ENCODE measurements around the gene DHRSX.
"Not testable (repeated sequence)": the region's sequence is repeated elsewhere in the genome, so short reads cannot be mapped to it uniquely, and the experiment has no call there.

DHRSX gene

DNA sequence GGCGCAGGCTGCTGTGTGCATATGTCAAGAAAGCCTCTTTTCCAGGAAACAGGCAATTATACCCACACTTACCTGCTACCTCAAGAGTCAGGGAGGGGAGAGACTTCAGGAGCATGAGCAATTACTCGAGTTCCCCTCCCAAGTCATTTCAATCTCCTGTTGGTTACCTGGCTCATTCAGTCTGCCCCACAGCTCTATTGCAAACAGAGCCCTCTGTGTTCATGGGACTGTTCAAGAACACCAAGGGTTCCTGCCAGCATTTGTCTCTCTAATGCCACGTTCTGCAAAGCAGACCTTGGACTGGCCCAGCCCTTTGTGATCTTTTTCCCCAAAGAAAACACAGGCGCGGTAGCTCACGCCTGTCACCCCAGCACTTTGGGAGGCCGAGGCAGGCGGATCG lies 274.6 kb downstream of the DHRSX start:
- FAIRE-seq, result no peak
- no peak for DNase-seq (ENCODE audit: low spot score)

DNA sequence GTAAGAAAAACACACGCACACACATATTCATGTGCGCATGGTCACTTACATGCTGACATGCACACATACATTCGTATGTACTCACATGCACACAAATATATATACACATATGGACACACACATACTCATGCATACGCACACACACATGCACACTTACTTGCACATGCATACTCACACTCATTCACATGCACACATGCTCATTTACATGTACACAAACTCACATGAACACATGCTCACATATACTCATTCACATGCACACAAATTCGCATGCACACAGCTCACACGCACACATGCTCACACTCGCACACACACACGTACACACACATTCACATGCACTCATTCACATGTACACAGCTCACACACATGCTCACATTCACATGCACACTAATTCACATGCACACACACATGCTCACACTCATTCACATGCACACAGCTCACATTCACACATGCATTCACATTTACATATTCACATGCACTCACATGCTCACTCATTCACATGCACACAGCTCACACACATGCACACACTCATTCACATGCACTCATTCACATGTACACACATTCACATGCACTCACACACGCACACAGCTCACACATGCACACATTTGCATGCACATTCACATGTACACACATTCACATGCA lies 276.1 kb downstream of the DHRSX start:
- FAIRE-seq (no peak), DNase-seq (ENCODE audit: low spot score) (no peak)

GRCh38 chrX:2224161-2224560 lies 276.6 kb downstream of the DHRSX start:
- FAIRE-seq, result no peak
- no peak for DNase-seq (ENCODE audit: low spot score)

- DNase-seq (ENCODE audit: low spot score), result no peak
- no peak for FAIRE-seq
Measured at GRCh38 chrX:2220829-2221567, 279.8 kb downstream of the DHRSX start.

GRCh38 chrX:2220296-2220695 lies 280.5 kb downstream of the DHRSX start:
- FAIRE-seq (no peak), DNase-seq (ENCODE audit: low spot score) (no peak)

- DNase-seq (ENCODE audit: low spot score), result not testable (repeated sequence)
Measured at GRCh38 chrX:2214138-2214823, 286.5 kb downstream of the DHRSX start.

DNA sequence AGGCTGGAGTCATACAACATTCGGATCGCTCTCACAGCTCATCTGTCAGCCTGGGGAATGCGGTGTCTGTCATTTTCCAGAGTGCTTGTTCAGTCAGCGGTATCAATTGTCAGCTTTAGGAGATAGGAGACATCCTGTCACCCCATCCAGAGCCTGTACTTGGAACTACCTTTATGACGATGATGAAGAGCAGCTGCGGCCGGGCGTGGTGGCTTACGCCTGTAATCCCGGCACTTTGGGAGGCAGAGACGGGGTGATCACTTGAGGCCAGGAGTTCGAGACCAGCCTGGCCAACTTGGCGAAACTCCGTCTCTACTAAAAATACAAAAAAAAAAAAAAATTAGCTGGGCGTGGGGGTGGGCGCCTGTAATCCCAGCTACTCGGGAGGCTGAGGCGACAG lies 289.1 kb downstream of the DHRSX start:
- not testable (repeated sequence) for DNase-seq (ENCODE audit: low spot score); FAIRE-seq

More at GRCh38 chrX:2214138-2214823, 286.5 kb downstream of the DHRSX start:
- FAIRE-seq, result not testable (repeated sequence)

DNA sequence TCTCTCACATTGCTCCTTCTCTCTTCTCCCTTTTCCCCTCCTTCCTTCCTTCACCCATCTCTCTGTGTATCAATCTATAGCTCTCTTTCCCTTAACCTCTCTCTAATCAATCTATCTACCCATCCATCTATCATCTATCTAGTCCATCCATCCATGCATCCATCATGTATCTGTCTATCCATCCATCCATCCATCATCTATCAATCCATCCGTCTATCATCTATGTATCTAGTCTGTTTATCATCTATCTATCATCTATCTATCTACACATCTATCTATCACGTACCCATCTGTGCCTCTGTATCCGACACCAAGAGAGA lies 307.5 kb downstream of the DHRSX start:
- no peak for FAIRE-seq
- DNase-seq (ENCODE audit: low spot score), result no peak

DNA sequence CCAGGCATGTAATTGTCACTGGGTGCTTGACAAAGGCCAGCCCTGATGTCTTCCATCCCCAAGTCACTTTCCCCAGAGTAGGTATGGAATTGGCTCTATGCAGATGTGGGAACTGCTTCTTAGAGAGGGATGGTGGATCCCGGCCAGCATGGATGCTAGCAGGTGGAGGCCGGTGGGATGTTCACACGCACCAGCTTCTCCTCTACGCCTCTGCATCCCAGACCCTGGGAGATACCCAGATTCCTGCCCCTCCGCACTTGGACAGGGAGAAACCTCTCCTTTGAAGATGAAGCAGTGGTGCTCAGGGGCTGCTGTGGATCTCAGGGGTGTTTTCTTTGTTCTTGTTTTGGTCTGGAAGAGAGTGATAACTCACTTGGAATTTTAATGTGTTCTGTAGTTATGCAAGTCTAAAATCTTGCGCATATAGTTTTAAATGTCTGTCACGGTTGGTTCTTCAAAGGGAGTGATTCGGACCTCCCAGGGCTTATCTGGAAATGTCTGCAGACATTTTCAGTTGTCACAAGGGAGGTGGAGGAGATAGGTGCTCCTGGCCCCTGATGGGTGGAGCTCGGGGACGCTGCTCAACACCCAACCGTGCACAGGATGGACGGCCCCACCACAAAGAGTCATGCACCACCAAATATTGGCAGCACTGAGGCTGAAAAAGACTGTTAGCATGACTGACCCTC lies 308.0 kb downstream of the DHRSX start:
- FAIRE-seq (no peak), DNase-seq (ENCODE audit: low spot score) (no peak)

DNA sequence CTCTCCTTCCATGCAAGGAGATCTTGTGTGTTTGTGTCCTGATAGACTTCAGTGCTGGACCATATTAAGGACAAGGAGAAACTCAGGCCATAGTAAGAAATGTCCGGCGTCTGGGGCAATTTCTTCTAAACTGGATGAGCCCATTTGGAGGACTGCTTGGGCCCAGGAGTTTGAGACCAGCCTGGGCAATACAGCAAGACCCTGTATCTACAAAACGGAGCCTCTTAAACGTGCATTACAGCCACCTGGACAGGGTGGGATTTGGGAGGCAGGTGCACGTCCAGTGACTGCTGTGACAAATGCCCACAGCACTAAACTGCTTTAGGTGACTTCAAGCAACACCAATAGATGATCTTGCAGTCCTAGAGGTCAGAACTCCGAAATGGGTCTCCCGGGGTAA lies 311.9 kb downstream of the DHRSX start:
- DNase-seq (ENCODE audit: low spot score) (no peak), FAIRE-seq (no peak)

- DNase-seq (ENCODE audit: low spot score) (no peak), FAIRE-seq (no peak)
Measured at GRCh38 chrX:2188330-2188792, 312.4 kb downstream of the DHRSX start.

DNA sequence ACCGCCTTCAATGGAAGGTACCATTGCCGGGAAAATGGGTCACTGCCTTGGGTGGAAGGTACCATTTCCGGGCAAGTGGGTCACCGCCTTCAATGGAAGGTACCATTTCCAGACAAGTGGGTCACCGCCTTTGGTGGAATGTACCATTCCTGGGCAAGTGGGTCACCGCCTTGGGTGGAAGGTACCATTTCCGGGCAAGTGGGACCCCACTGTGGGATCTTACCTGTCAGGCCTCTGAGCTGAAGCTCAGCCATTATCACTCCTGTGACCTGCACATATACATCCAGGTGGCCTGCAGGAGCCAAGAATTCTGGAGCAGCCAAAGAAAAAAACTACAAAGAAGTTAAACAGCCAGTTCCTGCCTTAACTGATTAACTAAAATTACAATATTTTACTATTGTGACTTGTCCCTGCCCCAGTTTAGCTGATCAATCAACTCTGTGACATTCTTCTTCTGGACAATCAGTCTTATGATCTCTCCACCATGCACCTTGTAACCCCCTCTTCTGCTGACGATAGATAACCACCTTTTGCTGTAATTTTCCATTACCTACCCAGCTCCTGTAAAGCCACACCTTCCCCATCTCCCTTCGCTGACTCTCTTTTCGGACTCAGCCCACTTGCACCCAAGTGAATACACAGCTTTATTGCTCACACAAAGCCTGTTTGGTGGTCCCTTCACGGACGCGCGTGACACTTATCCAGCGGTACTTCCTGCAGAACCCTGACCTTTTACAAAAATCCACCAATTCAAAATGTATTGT lies 313.2 kb downstream of the DHRSX start:
- FAIRE-seq (no peak), DNase-seq (ENCODE audit: low spot score) (no peak)

DNA sequence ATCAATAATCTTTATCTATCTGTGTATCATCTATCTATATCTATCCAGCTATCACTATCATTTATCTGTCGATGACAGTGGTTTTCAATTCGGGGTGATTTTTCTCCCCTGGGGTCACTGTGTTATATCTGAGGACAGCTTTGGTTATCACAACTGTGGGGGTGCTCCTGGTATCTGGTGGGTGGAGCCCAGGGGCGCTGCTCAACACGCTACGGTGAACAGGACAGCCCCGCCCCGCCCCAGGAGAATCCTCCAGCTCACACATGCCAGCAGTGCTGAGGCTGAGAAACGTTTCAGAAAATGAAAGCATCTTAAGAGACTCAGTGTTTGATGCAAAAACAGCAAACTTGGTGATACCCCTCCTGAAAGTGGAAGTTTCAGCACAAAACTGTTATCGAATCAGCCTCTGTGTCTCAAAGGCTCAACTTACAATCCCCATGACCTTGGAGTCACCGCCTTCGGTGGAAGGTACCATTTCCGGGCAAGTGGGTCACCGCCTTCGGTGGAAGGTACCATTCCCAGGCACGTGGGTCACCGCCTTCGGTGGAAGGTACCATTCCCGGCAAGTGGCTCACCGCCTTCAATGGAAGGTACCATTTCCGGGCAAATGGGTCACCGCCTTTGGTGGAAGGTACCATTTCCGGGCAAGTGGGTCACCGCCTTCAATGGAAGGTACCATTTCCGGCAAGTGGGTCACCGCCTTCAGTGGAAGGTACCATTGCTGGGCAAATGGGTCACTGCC lies 315.3 kb downstream of the DHRSX start:
- FAIRE-seq (no peak), DNase-seq (ENCODE audit: low spot score) (no peak)

- no peak for FAIRE-seq
Measured at GRCh38 chrX:2184089-2184488, 316.7 kb downstream of the DHRSX start.

DNA sequence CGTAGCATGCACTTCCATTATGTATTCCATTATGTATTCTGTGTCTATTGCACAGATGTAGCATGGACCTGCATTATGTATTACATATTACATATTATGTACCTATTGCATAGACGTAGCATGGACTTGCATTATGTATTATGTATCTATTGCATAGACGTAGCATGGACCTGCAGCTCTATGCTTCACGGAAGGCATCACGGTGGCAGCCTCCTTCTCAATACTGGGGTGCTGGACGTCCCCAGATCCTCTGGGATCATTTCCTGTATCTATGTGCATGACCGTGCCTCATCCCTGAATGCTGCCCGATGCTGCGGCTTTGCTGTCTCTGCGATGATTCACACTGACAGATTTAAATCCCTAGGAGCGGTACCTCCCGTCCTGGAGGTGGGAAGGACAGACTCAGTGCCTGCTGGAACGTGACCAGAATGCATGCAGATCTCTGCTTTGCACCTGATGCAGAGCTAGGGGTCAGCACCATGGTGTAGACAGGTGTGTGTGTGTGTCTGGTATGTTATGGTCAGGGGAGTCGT lies 317.5 kb downstream of the DHRSX start:
- peak; percentile 36 for DNase-seq (ENCODE audit: low spot score)
- no peak for FAIRE-seq

More at GRCh38 chrX:2184089-2184488, 316.7 kb downstream of the DHRSX start:
- DNase-seq (ENCODE audit: low spot score), result no peak

DNA sequence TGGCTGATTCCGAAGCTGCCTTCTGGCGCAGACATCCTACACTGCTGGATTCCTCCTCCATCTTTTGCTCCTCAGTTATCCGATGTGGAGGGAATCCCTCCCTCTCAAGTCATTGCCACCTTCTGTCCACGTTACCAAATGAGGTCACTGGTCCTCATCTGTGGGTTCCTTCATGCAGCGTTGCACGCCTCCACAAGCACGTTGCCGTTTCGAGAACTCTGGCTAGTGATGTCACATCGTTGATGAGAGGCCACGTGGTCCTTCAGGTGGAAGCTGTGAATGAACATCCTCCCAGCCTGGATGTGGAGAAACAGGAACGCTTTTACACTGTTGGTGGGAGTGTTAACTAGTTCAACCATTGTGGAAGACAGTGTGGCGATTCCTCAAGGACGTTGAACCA lies 323.2 kb downstream of the DHRSX start:
- no peak for FAIRE-seq

GRCh38 chrX:2176733-2177132 lies 324.0 kb downstream of the DHRSX start:
- no peak for DNase-seq (ENCODE audit: low spot score)
- FAIRE-seq, result no peak

More for the DNA sequence above, 323.2 kb downstream of the DHRSX start:
- DNase-seq (ENCODE audit: low spot score), result no peak

GRCh38 chrX:2176274-2176673 lies 324.5 kb downstream of the DHRSX start:
- DNase-seq (ENCODE audit: low spot score), result no peak
- no peak for FAIRE-seq

GRCh38 chrX:2172359-2172758 lies 328.4 kb downstream of the DHRSX start:
- no peak for DNase-seq (ENCODE audit: low spot score)
- no peak for FAIRE-seq

Data from RCC 7860 (cell line).